ENCODE measurements around the gene MTOR.
A peak's percentile ranks its signal among the peaks of the same experiment; 100 is the strongest.

GRCh38 chr1:11262171-11263049 is at the start of gene MTOR:
- TF ChIP-seq CTCF (IDR thresholded peaks at IDR 0.05; ENCODE audit: extremely low read depth in 1 of 2, insufficient read depth in 1 of 2, low read depth in 1 of 2, low read length in 2 of 2) (peak in 1 of 2 donors; percentile 4), POLR2AphosphoS5 (IDR thresholded peaks at IDR 0.05; ENCODE audit: insufficient read depth, low read depth, low read length) (peak; percentile 75)

All from endothelial cell of umbilical vein (primary cell).